Measurements from ENCODE around the gene HLA-DRA.

Gene HLA-DRA
- long read RNA-seq, donor 1, transcript HLA-DRA-202 (5 exons, 1,280 nt): major isoform, 40 of 46 reads
- long read RNA-seq, donor 1, partial matches to known transcripts: 6 of 46 reads
- long read RNA-seq, donor 1, other reads (novel, unspliced or antisense): 0 of 46 reads
- long read RNA-seq, donor 2, transcript HLA-DRA-202 (5 exons, 1,280 nt): major isoform, 26 of 42 reads
- long read RNA-seq, donor 2, partial matches to known transcripts: 16 of 42 reads
- long read RNA-seq, donor 2, other reads (novel, unspliced or antisense): 0 of 42 reads
- long read RNA-seq, donor 3, transcript HLA-DRA-202 (5 exons, 1,280 nt): major isoform, 25 of 25 reads
- long read RNA-seq, donor 3, partial matches to known transcripts: 0 of 25 reads
- long read RNA-seq, donor 3, other reads (novel, unspliced or antisense): 0 of 25 reads
- long read RNA-seq, donor 4, transcript HLA-DRA-202 (5 exons, 1,280 nt): major isoform, 21 of 26 reads
- long read RNA-seq, donor 4, partial matches to known transcripts: 5 of 26 reads
- long read RNA-seq, donor 4, other reads (novel, unspliced or antisense): 0 of 26 reads
- long read RNA-seq, donor 5, transcript HLA-DRA-202 (5 exons, 1,280 nt): major isoform, 23 of 23 reads
- long read RNA-seq, donor 5, partial matches to known transcripts: 0 of 23 reads
- long read RNA-seq, donor 5, other reads (novel, unspliced or antisense): 0 of 23 reads
- long read RNA-seq, donor 6, transcript HLA-DRA-202 (5 exons, 1,280 nt): major isoform, 32 of 50 reads
- long read RNA-seq, donor 6, partial matches to known transcripts: 18 of 50 reads
- long read RNA-seq, donor 6, other reads (novel, unspliced or antisense): 0 of 50 reads
- long read RNA-seq, donor 7, transcript HLA-DRA-202 (5 exons, 1,280 nt): major isoform, 22 of 30 reads
- long read RNA-seq, donor 7, partial matches to known transcripts: 8 of 30 reads
- long read RNA-seq, donor 7, other reads (novel, unspliced or antisense): 0 of 30 reads
- long read RNA-seq, donor 8, transcript HLA-DRA-202 (5 exons, 1,280 nt): major isoform, 38 of 44 reads
- long read RNA-seq, donor 8, partial matches to known transcripts: 6 of 44 reads
- long read RNA-seq, donor 8, other reads (novel, unspliced or antisense): 0 of 44 reads

DNA sequence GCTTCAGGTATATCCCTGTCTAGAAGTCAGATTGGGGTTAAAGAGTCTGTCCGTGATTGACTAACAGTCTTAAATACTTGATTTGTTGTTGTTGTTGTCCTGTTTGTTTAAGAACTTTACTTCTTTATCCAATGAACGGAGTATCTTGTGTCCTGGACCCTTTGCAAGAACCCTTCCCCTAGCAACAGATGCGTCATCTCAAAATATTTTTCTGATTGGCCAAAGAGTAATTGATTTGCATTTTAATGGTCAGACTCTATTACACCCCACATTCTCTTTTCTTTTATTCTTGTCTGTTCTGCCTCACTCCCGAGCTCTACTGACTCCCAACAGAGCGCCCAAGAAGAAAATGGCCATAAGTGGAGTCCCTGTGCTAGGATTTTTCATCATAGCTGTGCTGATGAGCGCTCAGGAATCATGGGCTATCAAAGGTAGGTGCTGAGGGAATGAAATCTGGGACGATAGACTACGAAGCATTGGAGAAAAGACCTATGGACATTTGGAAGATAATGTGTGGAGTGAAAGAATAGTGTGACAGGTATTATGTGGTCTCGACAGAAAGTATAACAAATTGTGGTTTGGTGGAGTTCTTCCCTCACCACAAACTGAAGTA, at the start of gene HLA-DRA:
HLA-DRA (plus strand) TSS at position 286 of the 613 bp plus-strand sequence; CDS start at position 350, 64 bp downstream.
- peak; percentile 26 for DNase-seq

DNA sequence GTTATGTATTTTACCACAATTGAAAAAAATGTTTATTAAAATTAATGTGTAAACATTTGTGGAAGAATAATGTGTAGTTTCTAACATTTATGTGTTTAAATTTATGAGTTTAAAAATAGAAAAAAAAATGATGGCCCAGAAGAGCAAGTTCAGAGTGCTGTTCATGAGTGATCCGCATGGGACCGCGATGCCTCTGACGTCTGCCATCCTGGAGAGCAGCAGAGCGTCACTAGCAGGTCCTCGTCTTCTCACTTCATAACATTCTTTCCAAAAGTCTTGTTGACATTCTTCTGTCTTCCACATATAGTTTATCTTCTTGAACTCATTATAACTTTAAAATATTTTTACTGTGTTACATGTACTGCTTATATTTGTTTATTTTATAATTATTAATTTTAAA, 48.2 kb upstream of the HLA-DRA start:
- DNase-seq: no peak

DNA sequence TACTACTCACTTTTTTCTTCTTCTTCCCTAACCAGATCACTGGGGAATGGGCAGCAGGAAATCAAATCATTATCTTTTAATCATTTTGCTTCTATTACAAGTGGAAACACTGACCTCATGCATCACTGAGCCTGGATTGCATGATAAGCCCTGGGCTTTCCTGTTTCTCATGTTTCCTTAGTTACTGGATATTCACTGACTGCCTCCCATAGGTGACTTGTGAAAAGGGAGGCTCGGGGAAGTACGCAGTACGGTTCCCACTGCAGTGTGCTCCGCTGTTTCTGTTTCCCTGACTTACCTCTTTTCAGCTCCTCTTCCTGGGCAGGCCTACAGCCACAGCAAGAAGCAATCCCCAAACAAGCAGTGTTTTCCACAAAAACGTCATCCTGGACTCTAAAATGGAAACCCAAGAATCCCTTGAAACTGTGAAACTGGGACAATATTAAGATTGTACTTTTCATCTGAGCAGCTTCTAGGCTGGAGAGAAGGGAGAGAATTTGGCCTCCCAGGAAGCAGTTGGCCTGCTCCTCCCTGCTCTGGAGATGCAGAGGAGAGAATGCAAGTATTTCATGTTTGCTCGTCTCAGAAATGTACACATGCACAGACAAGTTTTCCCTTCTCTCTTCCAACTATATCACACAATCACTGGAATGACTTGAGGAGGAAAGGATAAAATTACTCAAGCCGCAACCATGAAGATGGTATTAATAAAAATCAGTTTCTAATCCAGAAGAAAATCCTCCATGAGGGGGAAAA, 45.8 kb upstream of the HLA-DRA start:
- peak; percentile 24 for DNase-seq

DNA sequence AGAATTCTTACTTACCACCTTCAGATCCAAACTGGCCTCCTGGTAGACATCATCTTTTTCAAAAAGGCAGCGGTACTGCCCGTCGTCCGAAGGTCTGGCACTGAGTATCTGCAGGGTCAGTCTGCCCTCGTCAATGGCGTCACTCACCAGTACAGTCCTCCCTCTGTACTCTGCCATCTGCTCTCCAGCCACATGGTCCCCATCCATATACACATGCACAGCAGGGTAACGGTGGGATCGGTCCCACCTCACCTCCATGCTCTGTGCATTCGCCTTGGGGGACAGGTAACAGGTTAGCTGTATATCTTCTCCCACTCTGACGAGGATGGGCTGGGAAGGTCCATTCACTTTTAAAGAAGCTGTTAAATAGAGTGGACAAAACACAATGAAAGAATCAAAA, 43.7 kb upstream of the HLA-DRA start:
- DNase-seq: no peak

DNA sequence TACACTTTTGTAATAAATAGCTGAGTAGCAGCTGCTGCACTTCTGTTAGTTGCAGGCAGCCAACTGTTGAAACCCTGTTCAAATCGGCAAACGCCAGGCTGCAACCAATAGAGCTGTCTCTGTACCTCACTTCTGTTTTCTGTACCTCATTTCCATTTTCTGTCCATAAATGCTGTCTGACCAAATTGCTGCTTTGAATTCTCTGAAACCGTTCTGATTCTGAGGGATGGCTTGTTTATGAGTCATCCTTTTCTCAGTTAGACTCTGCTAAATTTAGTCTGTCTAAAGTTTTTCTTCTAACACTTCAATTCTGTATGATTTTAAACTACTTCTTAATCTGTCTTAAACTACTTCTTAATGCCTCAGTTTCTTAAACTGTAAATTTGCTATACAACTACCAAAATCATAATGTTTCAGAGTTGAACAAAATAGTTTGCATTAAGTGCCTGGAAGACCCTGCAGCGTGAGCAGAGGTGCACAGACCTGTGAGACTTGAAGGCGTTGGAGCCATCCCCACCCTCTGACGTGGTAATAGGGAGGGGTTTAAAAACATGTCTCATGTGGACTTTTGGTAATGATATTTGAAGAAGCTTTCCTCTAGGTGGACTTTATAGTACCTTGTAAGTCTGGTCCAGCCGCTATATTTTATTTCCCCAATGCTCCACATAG, 42.3 kb upstream of the HLA-DRA start:
- DNase-seq: no peak

DNA sequence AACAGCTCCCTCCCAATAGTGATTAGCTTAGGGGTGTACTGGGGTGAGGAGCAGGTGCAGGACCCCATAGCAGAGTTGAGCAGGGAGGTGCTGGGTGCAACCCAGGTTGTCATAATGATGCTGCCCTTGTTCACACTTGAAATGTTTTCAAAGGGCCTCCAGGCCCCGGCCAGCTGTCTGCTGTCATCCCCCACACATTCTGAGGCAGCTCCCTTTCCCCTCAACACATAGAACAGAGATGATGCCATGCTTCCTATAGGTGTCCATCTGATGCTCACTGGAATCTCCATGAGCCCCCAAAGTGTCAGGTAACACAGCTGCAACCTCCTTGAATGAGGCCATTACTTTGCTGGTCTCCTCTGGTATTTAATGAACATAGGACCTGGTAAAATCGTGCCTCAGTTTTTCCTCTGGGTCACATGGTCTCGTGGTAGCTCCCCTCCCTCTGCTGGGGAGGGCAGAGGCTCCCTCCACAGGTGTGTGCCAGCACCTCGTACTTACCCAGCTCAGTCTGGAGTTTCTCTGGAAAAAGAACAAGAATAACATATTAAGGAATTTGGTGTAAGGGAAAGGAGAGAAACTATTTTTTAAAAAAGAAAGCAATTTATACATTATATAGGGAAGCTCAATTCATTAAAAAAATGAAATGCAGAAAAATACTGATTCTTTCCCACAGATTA, 38.3 kb upstream of the HLA-DRA start:
- no peak for DNase-seq

DNA sequence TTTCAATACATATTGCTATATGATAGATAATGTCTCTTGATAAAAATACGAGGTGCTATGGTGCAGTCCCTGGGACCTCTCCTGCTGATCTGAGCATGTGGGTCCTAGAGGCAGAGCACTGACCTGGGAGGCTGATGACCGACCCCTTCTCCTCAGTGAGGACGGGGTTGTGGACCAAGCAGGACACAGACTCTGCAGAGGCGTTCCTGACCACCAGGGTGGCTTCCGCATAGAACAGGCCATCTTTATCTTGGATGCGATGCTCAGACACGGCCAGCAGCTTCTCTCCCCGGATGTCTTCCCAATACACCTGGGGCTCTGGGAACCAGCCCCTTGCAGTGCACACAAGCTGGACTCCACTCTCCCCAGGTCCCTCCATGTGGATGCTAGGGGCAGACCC, 36.9 kb upstream of the HLA-DRA start:
- DNase-seq: no peak

DNA sequence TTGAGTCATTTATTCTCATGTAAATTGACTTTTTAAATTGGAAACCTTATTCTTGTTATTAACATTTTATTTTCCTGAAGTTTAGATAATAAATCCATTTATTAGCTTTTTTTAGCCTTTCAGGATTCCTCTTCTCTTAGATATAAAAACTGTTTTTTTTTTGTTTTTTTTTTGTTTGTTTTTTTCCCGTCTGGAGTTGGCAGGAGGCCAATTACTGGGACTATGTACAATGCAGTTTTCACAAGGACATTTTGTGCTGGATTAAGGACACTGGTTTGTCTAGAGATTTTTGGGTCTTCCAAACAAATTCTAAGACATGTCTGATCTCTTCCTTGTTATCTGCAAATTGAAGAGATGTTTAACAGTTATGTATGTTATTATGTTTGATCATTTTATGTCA, 34.0 kb upstream of the HLA-DRA start:
- no peak for DNase-seq

DNA sequence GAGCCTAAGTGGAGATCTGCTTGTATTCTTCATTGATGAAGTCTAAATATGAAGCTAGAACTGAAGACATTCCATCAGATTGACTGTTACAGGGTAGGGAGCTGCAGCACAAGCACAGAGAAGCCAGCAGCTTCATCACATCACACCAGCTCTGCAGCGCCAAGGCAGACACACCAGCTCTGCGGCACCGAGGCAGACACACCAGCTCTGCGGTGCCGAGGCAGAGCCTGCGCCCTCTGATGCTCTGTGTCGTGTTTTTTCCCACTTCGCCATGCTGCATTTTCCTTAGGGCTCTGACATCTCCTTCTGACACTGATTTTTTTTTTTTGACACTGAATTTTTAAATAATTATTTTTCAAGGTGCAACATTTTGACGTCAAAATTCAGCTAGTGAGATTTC, 33.5 kb upstream of the HLA-DRA start:
- DNase-seq: no peak

DNA sequence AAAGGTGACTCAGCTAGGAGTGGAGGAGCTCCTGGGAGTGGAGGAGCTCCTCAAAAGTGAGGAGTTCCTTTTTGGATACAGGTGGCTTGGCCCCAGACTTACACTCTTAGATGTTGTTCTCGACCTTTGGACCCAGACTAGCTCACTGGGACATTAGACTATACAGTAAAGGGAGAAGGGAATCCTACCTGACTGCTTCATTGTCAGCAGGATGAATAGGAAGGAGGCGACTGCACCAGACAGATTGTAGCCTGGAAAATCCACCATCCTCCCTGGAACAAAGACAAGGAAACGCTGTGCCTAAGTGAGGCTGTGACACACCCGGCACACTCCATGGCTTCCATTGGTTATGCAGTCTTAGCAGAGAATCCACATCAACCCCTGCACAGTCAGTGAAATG, 32.8 kb upstream of the HLA-DRA start, which contains the start of gene BTNL2:
BTNL2 (minus strand) TSS at position 325 of the 400 bp plus-strand sequence; CDS start at position 267, 58 bp downstream.
- no peak for DNase-seq

DNA sequence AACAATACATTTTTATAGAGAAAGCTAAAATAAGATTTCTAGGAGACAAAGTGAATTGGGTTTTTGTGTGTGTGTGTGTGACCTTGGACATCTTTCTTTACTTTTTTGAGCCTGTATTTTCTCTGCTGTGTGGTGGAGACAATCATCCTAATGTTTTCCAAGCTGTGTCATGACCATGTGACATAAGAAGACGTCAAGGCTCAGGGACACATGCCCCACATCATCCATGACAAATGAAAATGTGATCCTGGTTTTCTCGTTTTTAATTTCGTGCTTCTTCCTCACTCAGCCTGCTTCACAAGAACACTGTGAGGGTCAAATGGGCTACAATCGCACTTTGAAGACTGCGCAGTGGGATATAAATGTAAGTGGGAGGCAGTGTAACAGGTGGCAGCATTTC, 28.8 kb upstream of the HLA-DRA start:
- DNase-seq: no peak

DNA sequence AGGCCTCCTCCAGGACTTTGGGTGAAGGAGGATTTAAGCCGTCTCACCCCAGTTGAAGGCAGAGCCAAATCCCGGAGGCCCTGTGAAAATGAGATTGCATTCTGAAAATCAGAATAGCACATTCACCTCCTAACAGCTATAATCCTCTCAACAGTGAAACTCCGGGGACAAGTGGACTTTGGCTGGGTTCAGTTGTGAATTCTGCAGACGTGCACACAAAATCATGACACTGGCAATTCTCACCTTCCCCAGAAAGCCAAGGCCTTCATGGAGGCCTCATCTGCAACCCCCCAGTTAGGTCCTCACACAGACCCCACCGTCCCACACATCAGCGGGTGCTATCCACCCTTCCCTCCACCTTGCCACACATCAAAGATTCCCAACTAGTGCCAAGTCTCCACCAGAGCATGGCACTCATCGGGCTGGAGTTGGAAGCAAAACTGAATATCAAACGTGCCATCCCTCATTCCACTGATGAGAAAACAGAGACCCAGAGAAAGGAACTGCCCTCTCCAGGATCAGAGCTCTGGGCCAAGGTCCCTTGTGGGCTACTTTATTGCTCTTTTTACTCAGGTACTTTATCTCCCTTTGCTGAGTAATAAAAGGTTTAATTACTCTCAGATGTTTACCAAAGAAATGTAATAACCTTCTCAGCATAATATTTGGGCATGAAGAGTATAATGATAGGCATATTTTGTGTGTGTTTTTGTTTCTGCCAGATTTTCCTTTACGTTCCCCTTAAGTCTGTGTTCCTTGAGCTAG, 27.9 kb upstream of the HLA-DRA start:
- no peak for DNase-seq

DNA sequence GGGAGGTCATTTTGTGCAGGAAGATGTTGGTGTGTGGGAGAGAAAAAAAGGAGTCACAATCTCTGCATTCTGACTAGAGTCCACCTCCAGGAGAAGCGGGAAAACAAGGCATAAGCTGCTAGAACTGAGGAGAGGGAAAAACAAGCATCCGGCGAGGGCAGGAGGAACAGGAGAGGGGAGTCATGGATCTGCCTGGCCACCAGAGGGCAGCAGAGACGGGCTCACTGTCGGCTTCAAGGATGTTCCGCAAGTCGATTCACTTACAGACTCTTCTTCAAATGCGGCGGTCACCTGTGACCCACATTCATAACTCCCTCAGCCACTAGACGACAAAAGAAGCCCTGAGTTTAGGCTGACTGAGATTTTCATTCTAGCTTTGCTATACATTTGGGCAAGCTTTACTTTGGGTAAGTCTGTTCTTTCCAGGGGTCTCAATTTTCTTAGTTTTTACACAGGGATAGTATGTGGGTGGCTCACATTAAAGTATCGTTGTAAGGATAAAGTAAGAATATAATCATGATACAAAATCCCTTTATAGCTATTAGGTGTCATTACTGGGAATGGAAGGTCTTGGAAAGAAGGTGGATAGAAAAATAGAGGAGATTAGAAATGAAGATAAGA, 26.1 kb upstream of the HLA-DRA start:
- peak; percentile 61 for DNase-seq

DNA sequence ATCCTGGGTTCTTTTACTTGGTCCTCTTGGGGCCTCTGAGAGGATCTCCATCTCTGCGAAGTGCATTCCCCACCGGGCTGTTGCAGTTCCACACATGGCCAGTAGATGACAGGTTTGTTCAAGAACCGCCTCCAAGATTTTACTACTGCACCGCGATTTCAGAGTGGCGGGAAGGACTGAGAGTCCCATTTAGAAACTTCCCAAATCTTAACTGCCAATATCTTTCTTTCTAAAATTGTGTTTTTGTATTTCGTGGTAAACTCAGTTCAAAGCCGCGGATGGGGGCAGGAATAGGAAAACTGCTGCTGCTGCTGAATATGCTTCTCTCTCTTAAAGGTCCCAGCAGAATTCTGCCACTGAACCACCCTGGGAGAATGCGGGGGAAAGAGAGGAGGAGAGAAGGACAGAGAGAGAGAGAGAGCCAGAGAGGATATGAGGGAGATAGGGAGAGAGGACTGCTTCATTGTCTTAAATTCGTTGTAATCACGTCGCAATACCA, 24.1 kb upstream of the HLA-DRA start:
- DNase-seq: peak; percentile 70

DNA sequence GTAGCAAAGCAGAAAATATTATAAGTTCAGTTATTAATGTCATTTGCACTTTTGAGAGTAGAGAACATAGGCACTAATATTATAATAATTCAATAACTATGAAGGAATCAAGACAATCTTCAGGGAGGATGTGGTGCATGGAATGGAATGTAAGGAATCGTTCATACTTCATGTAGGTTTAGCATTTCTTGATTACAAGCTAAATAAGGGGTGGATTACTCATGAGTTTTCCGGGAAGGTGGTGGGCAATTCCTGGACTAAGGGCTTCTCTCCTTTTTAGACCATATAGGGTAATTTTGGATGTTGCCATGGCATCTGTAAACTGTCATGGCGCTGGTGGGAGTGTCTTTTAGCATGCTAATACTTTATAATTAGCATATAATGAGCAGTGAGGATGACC, 23.7 kb upstream of the HLA-DRA start:
- DNase-seq: no peak

DNA sequence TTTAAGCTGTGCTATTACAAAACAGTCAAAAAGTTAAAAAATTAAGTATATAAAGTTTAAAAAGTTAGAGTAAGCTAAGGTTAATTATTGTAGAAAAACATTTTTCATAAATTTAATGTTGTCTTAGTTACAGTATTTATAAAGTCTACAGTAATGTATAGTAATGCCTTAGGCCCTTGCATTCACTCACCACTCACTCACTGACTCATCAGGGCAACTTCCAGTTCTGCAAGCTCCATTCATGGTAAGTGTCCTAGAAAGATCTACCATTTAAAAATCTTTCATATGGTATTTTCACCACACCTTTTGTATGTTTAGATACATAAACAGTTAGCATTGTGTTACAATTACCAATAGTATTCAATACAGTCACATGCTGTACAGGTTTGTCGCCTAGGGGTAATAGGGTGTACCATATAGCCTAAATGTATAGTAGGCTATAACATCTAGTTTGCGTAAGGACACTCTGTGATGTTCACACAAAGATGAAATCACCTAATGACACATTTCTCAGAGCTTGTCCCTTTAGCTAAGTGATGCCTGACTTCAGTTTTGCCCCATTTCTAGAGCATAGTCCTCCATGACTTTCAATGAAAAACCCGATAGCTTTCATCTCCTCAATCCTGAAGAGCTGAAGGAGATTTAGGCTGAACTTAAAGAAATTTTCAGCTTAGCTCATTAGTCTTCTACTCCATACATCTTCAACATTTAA, 14.9 kb upstream of the HLA-DRA start:
- DNase-seq: no peak

DNA sequence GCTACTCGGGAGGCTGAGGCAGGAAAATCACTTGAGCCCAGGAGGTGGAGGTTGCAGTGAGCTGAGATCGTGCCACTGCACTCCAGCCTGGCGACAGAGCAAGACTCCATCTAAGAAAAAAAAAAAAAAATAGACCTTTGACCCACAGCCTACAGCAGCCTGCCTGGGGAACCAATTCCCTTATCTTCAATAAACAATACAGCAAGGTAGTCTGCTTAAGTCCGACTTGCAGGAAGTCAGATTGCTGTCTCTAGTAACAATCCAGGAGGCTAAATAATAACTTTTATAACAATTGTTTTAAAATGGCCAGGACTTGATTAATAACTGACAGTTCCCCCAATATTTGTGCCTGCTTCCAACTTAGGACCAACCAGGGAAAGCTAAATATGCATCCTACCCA, 13.3 kb upstream of the HLA-DRA start:
- no peak for DNase-seq

DNA sequence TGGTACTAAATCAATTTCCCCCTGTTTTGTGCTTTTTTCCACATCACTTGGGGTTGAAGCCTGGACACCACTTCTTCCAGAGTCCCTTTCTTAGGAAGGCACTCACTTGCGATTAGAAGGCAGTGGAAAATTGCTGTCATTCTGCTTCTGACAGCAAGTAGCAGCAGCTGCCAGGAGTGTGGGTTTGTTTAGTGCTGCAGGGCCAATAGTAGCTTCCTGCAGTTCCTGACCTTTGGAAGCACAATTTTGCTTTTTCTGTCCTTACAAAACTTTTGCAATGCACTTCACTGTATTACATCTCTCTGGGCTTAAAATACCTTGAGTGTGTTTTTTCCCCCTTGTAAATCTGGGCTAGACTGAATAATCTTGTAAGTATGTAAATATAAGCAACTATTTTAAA, 12.5 kb upstream of the HLA-DRA start:
- DNase-seq: no peak

Data from right kidney (tissue), 9 donors.